T-helper 2 cell (primary cell): ENCODE measurements around the gene RBM18.

Source experiments
- DNase-seq, 5 experiments: peaks; one replicate each; pipeline versions ENCODE4 v3.0.0 to v3.0.0-alpha.2; 2012 to 2022

Gene RBM18

DNA sequence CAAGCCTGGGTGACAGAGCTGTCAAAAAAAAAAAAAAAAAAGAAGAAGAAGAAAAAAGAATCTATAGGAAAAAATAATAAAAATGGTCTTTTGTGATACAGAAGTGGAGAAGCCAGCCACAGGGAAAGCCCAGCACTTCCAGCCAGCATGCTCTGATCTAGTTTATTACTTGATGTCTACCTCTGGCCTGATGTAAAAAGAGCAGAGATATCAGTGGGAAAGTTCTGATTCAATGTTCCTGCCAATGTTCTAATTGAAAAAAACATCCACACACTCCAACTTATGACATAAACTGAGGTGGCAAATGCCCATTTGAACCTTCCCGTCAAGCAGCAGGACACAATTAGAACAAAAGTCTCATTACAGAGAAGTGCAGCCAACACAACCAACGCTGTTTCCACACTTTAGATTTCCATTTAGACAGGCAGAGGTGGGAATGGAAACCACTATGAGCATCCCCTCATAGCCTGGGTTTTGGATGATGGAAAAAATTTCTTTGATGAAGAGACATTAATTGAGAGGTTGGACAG, 5.7 kb downstream of the RBM18 start:
- DNase-seq: no peak

DNA sequence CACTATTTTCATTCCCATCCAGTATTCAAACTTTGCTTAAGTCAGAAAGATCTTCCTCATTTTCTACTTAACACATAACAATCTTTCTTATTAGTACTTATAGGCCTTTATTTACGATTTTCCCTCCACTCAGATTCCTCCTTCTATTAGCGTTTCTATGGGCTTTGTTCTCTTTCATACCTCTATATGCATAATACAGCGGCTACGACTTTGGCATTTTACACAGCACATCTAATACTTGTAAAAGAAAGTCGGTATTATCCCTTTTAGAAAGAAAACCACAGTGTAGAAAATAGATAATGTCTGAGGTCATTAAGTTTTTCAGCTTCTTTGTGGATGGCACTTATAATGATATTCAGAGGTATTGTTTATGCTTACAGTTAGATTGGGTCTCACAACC, 8.4 kb downstream of the RBM18 start:
- DNase-seq: no peak

DNA sequence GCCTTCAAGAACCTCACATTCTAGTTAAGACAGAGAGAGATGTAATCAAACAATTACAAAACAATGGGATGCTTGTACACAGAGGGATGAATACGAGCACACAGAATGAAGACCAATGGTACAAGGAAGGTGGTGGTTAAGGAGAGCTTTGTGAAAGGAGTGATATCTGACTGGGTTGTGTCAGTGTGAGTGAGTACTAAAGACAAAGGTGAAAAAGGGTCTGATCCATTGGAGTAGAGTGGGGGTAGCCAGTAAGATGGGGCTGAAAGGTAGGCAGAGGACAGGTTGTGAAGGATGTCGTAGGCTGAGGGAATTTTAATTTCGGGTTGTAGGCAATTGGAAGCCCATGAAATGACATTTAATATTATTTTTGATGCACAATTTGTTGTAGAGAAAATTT, 9.9 kb downstream of the RBM18 start:
- no peak for DNase-seq

DNA sequence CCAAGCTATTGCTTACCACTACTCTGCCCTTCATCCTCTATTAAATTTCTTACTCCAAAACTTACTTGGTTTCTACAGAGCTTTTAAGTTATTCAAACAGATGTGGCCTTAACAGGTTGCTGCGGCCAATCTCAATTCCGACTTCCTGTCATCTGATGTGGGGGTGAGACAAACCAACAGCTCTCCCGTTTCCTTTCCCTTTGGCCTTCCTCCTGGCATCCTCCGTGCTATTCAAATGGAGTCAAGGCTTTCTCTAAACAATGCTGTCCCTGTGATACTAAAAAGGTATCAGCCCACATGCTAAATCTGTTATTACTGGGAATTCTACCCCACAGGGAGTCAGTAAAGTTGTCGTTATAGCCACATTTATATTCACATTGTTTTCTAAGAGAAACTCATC, 11.8 kb downstream of the RBM18 start:
- no peak for DNase-seq

DNA sequence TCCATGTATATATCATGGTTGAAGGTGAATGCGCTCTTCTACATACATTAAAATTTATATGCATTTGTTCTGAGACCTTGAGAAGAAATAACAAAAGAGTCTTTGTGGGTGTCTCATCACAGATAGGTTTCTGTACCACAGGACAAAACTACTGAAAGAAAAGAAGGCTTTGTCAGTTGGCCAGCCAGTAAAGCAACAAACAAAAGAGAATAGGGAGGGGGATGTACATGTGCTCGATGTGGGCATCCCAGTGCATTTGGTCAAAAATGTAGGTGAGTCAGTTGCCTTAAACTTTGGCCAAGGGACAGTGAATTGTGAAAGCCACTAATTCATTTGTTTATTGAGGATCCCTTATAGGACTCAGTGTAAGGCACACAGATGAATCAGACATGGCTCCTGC, 13.3 kb downstream of the RBM18 start:
- DNase-seq: no peak

DNA sequence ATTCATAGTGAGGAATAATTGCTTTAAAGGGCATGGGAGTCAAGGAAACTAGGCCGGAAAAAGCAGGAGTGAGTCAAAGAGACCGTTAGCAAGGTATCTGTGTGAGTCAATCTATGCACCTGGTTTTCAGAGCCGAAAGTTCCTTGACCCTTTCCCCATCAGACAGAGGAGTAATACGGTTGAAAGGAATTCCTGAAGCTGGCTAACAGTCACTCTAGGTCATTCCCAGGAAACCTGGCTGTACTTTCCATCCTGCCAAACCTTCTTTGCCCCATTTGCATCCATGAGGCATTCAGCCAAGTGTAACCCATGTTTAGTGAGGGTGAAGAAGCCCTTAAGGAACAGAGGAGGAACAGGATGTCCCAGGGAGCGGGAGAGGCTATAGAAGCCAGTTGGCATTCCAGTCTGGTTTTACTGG, 16.2 kb downstream of the RBM18 start:
- DNase-seq: no peak

DNA sequence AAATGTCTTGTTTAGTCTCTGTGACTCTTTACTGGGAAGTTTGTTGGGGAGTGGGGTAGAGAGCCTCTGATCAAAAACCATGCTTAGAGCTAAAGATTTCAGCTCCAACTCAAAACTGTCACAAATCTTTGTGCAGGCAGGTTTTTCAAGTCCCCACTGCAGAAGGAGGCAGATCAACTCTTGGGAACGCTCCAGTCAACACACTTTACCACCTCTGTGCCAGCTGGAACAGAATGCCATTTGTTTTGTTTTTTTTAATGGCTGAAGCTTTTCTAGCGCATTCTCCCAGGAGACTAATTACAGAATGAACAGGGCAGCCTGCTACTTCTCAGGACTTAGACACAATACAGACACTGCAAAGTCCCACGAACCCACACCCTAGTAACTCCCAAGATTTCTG, 18.0 kb downstream of the RBM18 start:
- DNase-seq: no peak

DNA sequence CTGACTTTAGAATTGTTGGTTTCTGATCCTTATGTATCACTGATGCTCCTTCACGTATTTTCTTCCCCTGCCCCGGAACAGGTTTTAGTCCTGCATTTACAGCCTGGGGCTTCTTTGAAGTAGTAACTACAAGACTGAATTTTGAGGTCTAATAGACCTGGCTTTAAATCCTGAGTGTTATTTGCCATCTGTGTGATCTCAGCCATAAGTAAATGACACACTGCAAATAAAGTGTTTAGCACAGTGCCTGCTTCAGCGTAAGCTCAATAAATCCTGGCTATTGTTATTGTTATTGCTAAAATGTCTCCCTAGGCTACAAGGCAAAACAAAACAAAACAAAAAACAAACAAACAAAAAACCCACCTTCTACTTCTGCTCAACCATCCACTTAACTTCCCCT, 20.3 kb downstream of the RBM18 start:
- no peak for DNase-seq

DNA sequence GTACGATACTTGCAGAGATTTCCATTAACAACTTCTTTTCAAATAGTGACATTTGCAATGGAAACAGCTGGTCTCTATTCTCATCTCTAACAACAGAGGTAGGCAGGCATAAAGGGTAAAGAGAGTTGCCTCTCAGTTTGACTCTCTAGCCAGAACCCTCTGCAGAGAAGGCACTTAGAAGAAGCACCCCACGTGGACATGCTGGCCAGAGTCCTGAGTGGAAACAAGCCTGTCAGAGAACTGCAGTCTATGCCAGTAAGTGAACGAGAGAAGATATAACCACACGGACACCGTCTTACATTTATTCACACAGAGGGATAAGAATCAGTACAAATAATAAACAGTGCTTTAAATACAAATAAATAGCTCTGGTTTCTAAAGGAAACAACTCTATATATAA, 24.9 kb downstream of the RBM18 start:
- no peak for DNase-seq

DNA sequence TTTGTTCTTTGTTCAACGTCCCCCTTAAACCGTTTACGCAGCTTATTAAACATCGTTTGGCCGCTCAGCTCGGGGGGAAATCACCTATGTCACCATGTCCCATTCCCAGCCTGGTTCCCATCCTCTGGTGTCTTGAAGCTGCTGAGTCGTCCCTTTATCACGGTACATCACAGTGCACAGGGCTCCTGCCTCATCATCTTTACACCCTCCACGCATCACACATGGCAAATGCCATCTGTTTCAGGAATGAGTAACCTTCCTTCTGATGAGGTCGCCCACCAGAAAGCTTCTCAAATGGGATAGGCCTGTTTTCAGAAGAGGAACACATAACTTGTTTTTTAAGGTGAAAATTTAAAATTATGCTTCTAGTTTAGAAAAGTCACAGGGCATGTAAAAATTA, 28.0 kb downstream of the RBM18 start:
- DNase-seq: no peak

DNA sequence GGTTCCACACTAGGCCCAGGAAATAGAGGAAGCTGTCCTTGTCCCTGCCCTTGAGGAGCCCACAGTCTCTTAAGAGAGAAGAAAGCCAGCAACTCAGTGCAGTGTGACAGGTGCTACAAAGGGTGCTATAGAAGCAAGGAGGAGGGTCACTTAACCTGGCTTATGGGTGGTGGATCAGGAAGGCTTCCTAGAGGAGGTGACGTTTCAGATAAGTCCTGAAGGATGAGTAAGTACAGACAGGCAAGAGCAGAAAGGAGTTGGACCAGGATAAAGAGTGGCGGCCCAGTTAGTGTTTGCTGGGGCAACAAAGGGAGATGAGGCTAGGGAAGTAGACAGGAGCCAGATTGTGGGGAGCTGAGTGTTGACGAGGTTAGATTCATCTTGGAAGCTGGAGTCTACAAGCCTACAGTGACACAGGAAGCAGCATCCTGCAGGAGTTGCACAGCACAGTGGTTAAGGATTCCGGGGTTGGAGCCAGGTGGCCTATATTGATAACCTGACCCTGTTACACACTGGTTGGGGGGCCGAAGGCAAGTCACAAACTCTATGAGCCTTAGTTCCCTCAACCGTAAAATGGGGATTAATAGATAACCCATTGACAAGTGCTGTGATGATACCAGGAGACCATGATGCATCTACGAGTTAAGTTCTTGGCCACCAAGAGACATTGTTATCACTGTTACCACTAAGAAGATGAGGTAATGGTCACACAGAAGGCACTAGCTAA, 30.5 kb downstream of the RBM18 start:
- DNase-seq: no peak

DNA sequence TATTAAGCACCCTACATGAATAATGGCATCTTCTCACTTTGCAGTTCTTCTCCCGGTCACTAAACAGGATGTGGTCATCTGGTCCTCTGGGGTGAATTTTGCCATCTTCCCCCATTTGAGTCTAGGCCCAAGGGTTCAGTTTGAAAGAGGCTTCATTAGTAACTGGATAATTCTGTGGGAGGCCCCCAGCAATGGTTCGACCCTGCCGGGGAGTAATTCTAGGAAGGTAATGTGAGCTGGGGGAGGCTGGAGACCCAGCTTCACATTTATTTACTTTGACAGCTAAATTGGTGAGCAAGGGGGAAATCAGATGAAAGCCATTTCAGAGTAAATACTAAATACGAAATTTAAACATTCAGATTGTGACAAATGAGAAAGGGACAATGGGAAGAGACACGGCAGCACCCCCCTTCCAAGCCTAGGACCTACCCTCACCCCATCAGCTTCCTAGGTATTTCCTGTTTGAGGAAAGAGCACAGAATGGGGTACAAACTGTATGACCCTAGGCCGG, 31.8 kb downstream of the RBM18 start:
- no peak for DNase-seq

DNA sequence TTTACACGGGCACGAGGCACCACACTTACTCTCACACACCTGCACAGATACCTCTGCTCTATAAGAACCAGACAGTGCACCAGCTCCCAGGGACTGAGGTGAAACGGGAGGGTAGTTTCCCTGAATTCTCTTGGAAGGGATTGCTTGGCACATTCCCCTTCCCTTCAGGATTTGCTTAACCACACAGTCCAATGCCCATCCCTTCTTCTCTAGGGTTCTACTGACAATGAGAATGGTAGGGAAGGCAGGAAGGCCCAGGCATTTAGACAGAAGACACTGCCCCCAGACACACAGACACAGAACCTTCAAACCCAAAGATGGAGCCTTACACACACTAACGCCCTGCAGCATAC, 35.2 kb downstream of the RBM18 start:
- DNase-seq: no peak

DNA sequence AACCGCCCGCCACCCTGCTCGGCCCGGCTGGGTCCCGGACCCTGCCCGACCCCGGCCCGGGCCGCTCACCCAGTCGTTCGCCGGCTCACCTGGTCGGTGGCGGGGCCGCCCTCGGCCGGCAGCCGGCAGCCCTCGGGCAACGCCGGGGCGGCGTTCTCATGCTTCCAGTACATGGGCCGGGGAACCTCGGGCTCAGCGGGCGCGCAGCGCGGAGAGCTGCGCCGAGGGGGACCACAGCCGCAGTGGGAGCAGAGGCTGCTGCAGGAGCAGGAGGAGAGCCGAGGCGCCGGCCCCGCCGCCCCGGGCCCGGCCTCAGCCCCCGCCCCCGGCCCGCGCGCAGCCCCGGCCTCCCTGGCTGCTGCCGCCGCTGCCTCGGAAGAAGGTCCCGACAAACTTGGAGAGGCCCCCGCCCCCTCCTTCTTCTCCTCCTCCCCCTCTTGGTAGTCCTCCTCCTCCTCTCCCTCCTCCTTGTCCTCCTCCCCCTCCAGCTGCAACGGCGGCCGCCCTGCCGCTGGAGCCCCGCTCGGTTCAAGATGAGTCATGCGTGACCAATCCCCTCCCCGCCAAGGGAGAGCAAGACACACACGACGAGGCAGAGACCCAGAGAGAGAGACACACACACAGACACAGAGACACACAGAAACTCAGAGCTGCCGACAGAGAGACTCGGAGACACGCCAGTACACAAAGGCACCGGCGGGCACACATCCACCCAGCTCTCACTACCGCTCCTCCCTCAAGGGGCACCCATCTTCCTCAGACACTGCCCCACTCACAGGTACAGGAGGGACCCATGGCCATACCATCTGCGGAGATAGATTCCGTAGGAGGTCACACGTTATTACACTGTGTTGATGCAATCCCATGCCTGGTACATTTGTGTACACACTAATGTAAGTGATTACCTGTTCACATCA, 35.8 kb downstream of the RBM18 start, which contains the start of gene LHX6:
TSS of gene LHX6 (minus strand) at position 390 of the 917 bp plus-strand sequence. CDS start at position 173, 217 bp downstream.
- DNase-seq: no peak

DNA sequence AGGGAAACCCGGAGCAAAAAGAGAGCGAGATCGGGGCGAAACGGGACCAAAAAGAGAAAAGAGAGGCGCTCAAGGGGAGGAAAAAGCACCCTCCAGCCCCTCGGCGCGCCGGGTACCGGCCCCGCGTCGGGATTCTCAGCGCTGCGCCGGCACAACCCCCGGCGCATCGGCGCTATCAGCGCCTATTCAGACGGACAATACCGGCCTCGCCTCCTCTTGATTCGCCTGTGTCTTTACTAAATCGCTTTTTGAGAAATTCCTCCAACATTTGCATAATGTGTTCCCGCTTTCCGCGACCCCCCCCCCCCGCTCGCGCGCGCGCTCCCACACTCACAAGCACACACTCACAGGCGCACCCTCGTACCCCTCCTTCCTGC, 36.5 kb downstream of the RBM18 start:
- DNase-seq: no peak

DNA sequence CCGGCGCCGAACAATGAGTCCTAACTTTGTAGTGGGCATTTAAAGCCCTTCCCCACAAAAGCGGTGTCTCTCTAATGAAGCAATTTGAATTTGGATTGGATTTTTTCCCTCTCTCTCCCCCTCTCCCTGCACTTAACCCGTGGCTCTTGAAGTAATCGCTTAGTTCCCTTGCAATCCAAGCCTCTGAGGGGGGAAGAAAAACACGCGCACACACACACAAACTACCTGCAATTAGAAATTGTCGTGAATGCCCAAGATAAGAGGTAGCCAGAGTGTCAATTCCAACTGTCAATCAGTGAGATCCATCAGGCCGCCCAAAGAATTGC, 37.1 kb downstream of the RBM18 start:
- DNase-seq: no peak

DNA sequence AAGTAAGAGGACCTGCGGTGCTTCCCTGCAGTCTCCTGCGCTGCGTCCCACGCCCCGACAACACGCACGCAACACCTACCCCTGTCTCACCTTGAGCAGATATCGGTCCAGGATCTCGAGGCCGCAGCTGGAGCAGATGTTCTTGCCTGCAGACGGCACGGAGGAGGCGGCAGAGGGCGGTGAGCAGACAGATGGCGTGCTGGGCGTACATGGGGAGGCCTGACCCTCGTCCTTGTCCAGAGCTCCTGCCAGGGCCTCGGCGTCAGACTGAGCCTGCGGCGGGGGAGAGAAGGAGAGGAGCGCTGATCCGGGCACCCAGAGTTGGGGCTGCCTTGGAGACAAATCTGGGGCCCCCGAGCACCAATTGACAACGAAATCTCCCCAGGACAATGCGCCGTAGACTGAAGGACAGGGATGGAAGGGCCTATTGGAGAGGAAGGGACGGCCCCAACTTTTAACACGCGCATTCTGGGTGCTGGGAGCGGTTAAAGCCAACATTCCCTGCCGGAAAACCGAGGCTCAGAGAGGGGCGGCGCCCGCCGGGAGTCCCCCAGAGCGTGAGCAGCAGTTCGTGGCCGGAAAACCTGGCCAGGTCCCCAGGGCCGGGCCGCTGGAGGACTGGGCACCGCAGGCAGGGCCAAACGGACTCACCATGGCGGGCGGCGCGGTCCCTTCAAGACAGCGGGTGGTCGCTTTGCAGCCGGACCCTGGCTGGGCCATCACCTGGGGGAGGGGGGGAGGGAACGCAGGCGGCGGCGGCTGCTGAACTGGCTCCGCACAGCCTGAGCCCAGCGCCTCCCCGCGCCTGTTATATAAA, 37.7 kb downstream of the RBM18 start:
- no peak for DNase-seq

DNA sequence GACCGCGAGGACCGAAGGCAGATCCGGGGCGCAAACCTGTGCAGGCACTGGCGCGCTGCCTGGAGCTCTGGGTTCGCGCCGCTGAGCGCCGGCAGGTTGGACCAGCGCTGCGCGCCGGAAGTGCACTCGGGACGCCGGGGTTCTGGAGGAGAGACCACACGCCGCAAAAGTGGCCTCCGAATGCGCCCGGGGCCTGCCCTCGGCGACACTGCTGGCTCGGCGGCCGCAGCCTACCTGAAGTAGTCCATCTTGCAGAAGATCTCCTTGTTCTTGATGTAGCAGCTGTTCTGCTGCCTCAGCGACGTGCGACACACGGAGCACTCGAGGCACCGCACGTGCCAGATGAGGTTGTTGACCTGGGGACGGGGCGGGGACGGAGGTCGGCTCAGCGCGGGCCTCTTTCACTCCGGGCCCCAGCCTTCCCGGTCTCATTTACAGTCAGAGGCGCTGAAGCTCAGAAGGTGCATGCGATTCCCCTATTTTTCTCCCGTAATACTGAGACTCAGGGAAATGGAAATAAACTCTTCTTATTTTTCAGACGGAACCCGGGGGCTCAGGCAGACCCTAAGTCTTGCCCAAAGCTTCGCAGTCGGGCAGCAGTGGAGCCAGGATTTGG, 38.4 kb downstream of the RBM18 start:
- DNase-seq: no peak

DNA sequence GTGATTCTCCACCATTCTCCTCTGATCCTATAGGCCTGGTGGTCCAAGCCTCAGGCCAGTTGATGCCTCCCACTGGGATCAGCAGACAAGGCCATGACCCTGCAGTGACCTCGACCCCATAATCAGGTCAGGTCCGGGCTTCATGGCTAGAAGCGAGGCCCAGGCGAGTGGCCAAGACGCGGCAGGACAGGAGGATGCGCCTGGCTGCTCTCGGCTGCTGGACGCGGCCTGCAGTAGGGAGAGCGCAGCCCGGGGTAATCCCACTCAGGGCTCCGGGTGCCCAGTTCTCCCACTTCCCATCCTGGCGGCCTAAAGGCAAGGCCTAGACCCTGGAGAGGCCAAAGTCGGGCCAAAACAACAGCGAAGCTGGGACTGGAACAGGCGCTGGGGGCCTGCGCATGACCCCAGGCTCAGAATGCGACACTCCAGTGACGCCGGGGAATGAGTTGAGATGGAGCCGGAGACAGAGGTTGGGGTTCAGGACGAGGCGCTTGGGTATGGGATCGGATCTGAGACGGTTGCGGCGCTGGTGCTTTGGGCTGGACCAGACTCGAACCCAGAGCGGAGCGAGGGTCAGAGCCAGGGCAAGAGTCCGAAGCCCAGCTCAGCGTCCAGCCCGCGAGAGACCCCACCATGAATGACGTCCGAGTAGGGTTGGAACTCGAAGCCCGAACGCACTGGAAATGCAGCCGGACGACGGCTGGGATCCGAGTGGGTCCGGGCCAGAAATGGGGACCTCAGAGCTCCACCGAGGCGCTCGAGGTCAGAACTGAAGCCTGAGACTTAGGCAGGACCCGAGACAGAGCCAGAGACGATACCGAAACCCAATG, 39.1 kb downstream of the RBM18 start:
- DNase-seq: no peak

DNA sequence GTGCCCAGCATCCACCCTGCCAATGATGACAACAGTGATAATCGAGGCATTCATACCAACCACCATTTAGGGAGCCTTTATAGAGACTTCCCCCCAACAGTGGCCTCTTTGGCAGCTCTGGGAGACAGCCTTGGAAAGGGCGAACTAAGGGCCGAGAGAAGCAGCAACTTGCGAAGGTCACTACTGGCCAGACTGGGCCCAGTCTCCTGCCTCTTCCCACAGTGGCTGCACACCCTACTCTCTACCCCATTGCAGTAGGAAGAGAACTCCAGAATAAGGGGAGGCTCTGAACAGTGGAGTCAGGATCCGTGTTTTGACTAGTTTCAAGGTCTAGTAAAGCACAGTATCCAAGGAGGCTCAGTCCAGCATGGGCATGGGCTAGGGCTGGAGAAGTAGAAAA, 41.2 kb downstream of the RBM18 start:
- no peak for DNase-seq

DNA sequence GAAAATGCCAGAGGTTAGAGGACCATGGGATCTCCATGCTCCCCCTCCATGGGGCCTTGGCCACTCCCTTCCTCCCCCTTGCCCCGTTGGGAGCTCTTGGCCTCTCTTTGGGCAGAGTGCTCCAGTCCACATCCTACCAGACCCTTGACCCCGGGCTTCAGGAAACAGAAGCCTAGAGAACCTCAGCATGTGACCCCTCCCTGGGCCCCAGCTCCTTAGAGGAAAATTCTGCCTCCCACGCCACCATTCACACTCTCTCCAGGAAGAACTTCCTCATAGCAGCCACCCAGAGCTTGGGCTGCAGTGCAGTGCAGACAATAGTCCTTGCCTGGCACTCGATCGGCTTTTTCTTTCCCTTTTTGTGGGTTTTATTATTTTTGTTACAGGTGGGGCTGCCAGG, 41.8 kb downstream of the RBM18 start:
- no peak for DNase-seq
